Uterine smooth muscle cell (primary cell): ENCODE measurements around the gene TMTC3. TPM values are rescaled to one million over a fixed set of nuclear protein-coding genes. Genes with fewer than 3 reads are reported as not detected.

ENCODE experiments used
- total RNA-seq: library from RNA; depleted of rRNA; stranded (reverse); fragments of >200 nt; gene quantifications from 2 replicates; pipeline ENCODE4 v1.2.3, GENCODE V29; 2014

The TMTC3 gene
- total RNA-seq = 51.7 and 59.7 TPM in 2 replicates

DNA sequence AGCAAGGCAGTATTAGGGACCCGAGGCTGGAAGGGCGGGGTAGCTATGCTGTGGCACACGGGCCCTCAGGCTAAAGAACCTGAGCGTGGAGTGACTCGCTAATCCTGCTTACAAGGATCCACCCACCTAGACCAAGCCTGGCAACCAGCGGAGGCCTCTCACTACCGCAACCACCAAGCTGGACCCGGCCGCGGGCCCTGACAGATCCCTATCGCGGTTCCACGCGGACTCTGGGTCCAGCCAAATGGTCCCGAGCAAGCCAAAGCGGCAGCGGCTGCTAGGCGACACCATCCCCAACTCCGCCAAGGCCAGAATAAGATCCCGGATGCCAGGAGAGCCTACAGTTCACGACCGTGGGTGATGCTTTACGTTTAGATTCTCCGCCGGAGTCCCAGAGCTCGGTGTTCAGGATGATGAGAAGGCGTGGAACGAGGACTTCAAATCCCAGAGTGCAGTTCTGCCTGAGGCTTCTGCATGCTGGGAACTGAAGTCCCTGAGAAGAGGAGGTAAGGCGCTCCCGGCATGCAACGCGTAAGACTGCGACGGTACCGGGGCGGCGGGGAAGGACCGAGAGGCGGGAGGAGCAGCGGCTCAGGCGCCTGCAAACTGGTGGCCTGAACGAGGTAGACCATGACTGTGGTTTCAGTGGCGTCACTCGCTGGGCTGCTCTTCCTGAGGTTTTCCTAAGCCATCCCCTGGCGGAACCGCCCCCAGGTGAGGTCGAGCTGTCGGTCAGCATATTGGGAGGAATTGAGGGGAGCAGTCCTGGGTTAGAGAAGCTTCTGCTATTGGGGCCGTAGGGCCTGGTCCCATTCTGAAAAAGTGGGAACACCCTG is at the start of gene TMTC3, which contains the start of gene CEP290:
TSS of gene TMTC3 (plus strand) at position 534 of the 836 bp plus-strand sequence. CDS start 6,009 bp downstream, outside the sequence.
TSS of gene CEP290 (minus strand) at position 315 of the 836 bp plus-strand sequence. CDS start 781 bp downstream, outside the sequence.

Other genes with a start within 250 kb of the TMTC3 start
- gene C12orf50, start 112.9 kb upstream of the TMTC3 start, total RNA-seq = under 0.01 TPM in 1 of 2 replicates, not detected in the other
- gene CEP290, start 219 bp upstream of the TMTC3 start, total RNA-seq = 35.5 and 36.9 TPM in 2 replicates